K562 (cell line): ENCODE results near the gene PPM1G. TPM values are rescaled to one million over a fixed set of nuclear protein-coding genes. Genes with fewer than 3 reads are reported as not detected.
A peak's percentile ranks its signal among the peaks of the same experiment; 100 is the strongest.

ENCODE experiments used
- ATAC-seq: fragments of 200-7000 bp; cut with Tn5 transposase; 3 replicates; pipeline ENCODE4 v1.9.1; 2020; ENCODE audit warnings: moderate library complexity
- BruUV-seq: library from RNA; stranded (reverse); fragments of 400-500 nt; replicated peaks from 2 replicates; lab custom pipeline; 2021; lab: Mats Ljungman, UMichigan
- CTCF ChIA-PET: fragments of 300-600 bp; formaldehyde crosslinking; extraction: SDS; loops from one replicate; lab custom pipeline; 2021; ENCODE audit warnings: low intra/inter-chr PET ratio; lab: Yijun Ruan, JAX
- POLR2A ChIA-PET: fragments of 300-600, 350-650 bp; sonication (Branson Sonifier 250); formaldehyde crosslinking; extraction: SDS; loops from one replicate; lab custom pipeline; 2021; ENCODE audit warnings: antibody characterized with exemption, inconsistent platforms; lab: Yijun Ruan, JAX
- DNase-seq, 4 experiments: peaks; one replicate each; pipeline versions ENCODE4 v3.0.0 to v3.0.0-alpha.2; 2011 to 2018; ENCODE audit warnings: low spot score in 3 of 4, mixed read lengths in 3 of 4; ENCODE audit errors: extremely low read depth in 1 of 4
- FAIRE-seq: peaks from 2 replicates; lab custom pipeline; 2011; peaks lifted over from hg19 to GRCh38; lab: Jason Lieb, UNC
- H2AFZ ChIP-seq: 2 replicates; pipeline ENCODE4 v1.6.0; 2011; ENCODE audit warnings: low read depth, low read length, control low read depth, inconsistent platforms
- H3K27ac ChIP-seq: fragments of 200-600 bp; 3 replicates; pipeline ENCODE4 v1.8.0; 2011; ENCODE audit warnings: low read depth, mild to moderate bottlenecking, control low read depth, inconsistent platforms, low read length, moderate library complexity, mixed read lengths; ENCODE audit errors: extremely low read depth
- H3K27me3 ChIP-seq, 2 experiments: fragments of 300-600 bp in 1 of 2; 2 replicates in 1 of 2; 3 replicates in 1 of 2; pipeline versions ENCODE4 v1.6.0 to v1.8.0; 2011; ENCODE audit warnings: inconsistent platforms in 2 of 2, low read length in 2 of 2, mild to moderate bottlenecking in 1 of 2, mixed read lengths in 1 of 2, moderate library complexity in 1 of 2; ENCODE audit not compliant: control insufficient read depth in 2 of 2, insufficient read depth in 2 of 2
- H3K36me3 ChIP-seq: fragments of 300-600 bp; 3 replicates; pipeline ENCODE4 v1.8.0; 2011; ENCODE audit warnings: mild to moderate bottlenecking, low read length, inconsistent platforms; ENCODE audit not compliant: control insufficient read depth, insufficient read depth
- H3K4me1 ChIP-seq, 2 experiments: fragments of 200-600 bp in 1 of 2; replicated peaks in 1 of 2; 2 replicates in 1 of 2; 3 replicates in 1 of 2; pipeline versions ENCODE4 v1.5.1 to v1.8.0; 2011; ENCODE audit warnings: inconsistent platforms in 2 of 2, low read length in 2 of 2, mild to moderate bottlenecking in 1 of 2, mixed read lengths in 1 of 2, moderate library complexity in 1 of 2; ENCODE audit not compliant: control insufficient read depth in 2 of 2, insufficient read depth in 2 of 2
- H3K4me2 ChIP-seq: 2 replicates; pipeline ENCODE4 v1.6.1; 2011; ENCODE audit warnings: low read length, control low read depth, inconsistent platforms, mixed read lengths; ENCODE audit not compliant: insufficient read depth
- H3K4me3 ChIP-seq: fragments of 200-600 bp; sonication (generic), shearing (Covaris generic); 2 replicates; pipeline ENCODE4 v1.5.1; 2016; ENCODE audit warnings: control low read depth, inconsistent platforms
- H3K79me2 ChIP-seq: fragments of 200-600 bp; 3 replicates; pipeline ENCODE4 v1.8.0; 2011; ENCODE audit warnings: low read length, inconsistent platforms; ENCODE audit not compliant: control insufficient read depth, insufficient read depth
- H3K9ac ChIP-seq, 2 experiments: 2 replicates each; pipeline versions ENCODE4 v1.6.0 to v1.6.1; 2011; ENCODE audit warnings: low read depth in 2 of 2, low read length in 2 of 2, control low read depth in 1 of 2, inconsistent platforms in 1 of 2, mild to moderate bottlenecking in 1 of 2, mixed read lengths in 1 of 2; ENCODE audit not compliant: insufficient read depth in 1 of 2
- H3K9me1 ChIP-seq: one replicate; pipeline ENCODE4 v1.6.0; 2011; ENCODE audit warnings: inconsistent platforms, mild to moderate bottlenecking, low read length, moderate library complexity; ENCODE audit not compliant: control insufficient read depth, insufficient read depth
- H3K9me3 ChIP-seq: replicated peaks from 2 replicates; pipeline ENCODE4 v1.5.1; 2011; ENCODE audit warnings: low read depth, low read length, inconsistent platforms; ENCODE audit not compliant: control insufficient read depth, insufficient read depth
- H4K20me1 ChIP-seq: replicated peaks from 2 replicates; pipeline ENCODE4 v1.6.1; 2011; ENCODE audit warnings: low read length, inconsistent platforms, mixed read lengths; ENCODE audit not compliant: control insufficient read depth, insufficient read depth
- HMGN3 ChIP-seq: IDR thresholded peaks from 2 replicates; pipeline ENCODE4 v1.6.1; 2011; ENCODE audit warnings: borderline replicate concordance, low read depth, mild to moderate bottlenecking, mixed read lengths, low read length; ENCODE audit not compliant: insufficient read length; ENCODE audit errors: extremely low read depth
- HNRNPL ChIP-seq: fragments of 200-400 bp; formaldehyde crosslinking; IDR thresholded peaks from 2 replicates; pipeline ENCODE4 v1.6.1; 2017; ENCODE audit warnings: low read depth, mild to moderate bottlenecking, low read length
- POLR2A ChIP-seq: fragments of 450-650 bp; conservative IDR thresholded peaks from 2 replicates; pipeline ENCODE4 v1.6.1; 2016
- POLR2AphosphoS2 ChIP-seq: IDR thresholded peaks from 2 replicates; pipeline ENCODE4 v1.6.1; 2012; ENCODE audit warnings: low read length, improper control_type of control experiment
- POLR2G ChIP-seq: fragments of 200-400 bp; formaldehyde crosslinking; IDR thresholded peaks from 2 replicates; pipeline ENCODE4 v1.6.1; 2017; ENCODE audit warnings: low read depth, mild to moderate bottlenecking, antibody characterized with exemption, low read length, moderate library complexity
- REST ChIP-seq, 2 experiments: fragments of 450-650 bp; formaldehyde crosslinking in 1 of 2; IDR thresholded peaks; 2 replicates each; pipeline versions ENCODE4 v1.4.0 to v1.6.1; 2014 to 2020; ENCODE audit warnings: mild to moderate bottlenecking in 2 of 2, borderline replicate concordance in 1 of 2, low read depth in 1 of 2
- SIRT6 ChIP-seq: IDR thresholded peaks from one replicate; pipeline ENCODE4 v1.6.1; 2012; ENCODE audit warnings: low read depth, mild to moderate bottlenecking, control low read depth, inconsistent platforms, low read length, moderate library complexity
- THAP12 ChIP-seq: fragments of 250-450 bp; sonication (Bioruptor Pico); IDR thresholded peaks from 2 replicates; pipeline ENCODE4 v1.9.0; 2021; ENCODE audit warnings: mild to moderate bottlenecking, inconsistent platforms
- WGBS: fragments of 100-300 bp; shearing (Covaris generic); methylation state at CpG from one replicate; pipeline ENCODE4 v1.1.6; 2016; ENCODE audit warnings: low coverage, mixed read lengths; ENCODE audit not compliant: insufficient coverage; ENCODE audit errors: missing lambda C conversion rate; 5-methylcytosine and 5-hydroxymethylcytosine counted together
- in situ Hi-C: fragments of 300-500 bp; cut with MboI; formaldehyde crosslinking; loops from 4 replicates; pipeline ENCODE4 v1.15.0; 2018; ENCODE audit warnings: inconsistent platforms, mixed read lengths
- intact Hi-C: fragments of 100-400 bp; cut with micrococcal nuclease; formaldehyde crosslinking; loops from 2 replicates; pipeline ENCODE4 v1.14.2; 2022
- polyA plus RNA-seq, 8 experiments: library from polyadenylated mRNA; depleted of rRNA in 4 of 8; stranded (reverse) in 5 of 8; unstranded in 3 of 8; fragments of >200 nt; fragmentation: Nextera tagmentation in 2 of 8; fragmentation: Illumina TruSeq in 1 of 8; extraction: Ambion mirVana in 2 of 8; extraction: Trizol in 1 of 8; gene quantifications; 2 replicates each; pipeline versions ENCODE4 v1.2.1 to v1.2.3, GENCODE V29; 2011 to 2014; ENCODE audit warnings: inconsistent platforms in 1 of 8, missing spikeins in 1 of 8
- total RNA-seq, 7 experiments: library from RNA; depleted of rRNA in 6 of 7; stranded (reverse); fragments of >200 nt in 6 of 7; fragmentation: Illumina TruSeq in 2 of 7; extraction: Trizol in 2 of 7; gene quantifications; 2 replicates each; pipeline versions ENCODE4 v1.2.1 to v1.2.3, GENCODE V29; 2011 to 2021; ENCODE audit warnings: low replicate concordance in 1 of 7

The PPM1G gene
- total and polyA plus RNA-seq, 9 of the 15 experiments (the other 6 are each of a cell fraction or from before 2014, with no cell fraction given) = 61.7 to 230 (median 153) TPM

GRCh38 chr2:27378096-27378808 is 31.1 kb downstream of the PPM1G start (continued):
- TF ChIP-seq SIRT6 = no peak
- TF ChIP-seq HNRNPL = peak; percentile 55; the same call in 1 of the 2 replicates
- peak; percentile 82 for TF ChIP-seq POLR2G
- TF ChIP-seq THAP12 (CRISPR knock-in tag) = 0 out of 2 replicates have a peak, but pooled peaks have one; percentile 17

DNA sequence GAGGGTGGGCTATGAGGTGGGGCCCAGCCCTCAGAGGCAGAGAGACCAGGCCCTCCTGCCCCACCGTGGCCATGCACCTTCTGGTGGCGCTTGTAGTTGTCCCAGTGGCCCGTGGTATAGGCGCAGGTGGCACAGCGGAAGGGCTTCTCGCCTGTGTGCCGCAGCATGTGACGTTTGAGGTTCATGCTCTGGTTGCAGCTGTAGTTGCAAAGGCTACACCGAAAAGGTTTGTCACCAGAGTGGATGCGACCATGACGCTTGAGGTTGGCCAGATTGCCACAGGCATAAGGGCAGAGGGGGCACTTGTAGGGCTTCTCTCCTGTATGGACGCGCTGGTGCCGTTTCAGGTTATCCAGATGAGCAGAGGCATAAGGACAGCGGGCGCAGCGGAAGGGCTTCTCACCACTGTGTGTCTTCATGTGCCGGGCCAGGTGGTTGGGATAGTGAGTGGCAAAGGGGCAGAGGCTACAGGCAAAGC is 31.7 kb downstream of the PPM1G start:
- Histone ChIP-seq H3K27me3 (no peaks in the 10 kb centered on the region), H3K27ac (no peak overlapping the region), H3K9ac (0 out of 4 replicates have a peak overlapping the region, but pooled peaks of 1 of the 2 experiments have one; percentile 48), H3K9me3 (no peaks in the 10 kb centered on the region), H3K4me3 (no peak overlapping the region), H3K4me2 (no peak overlapping the region), H3K79me2 (peaks cover 25% of the 10 kb centered on the region), H3K9me1 (no peaks in the 10 kb centered on the region), H3K36me3 (peaks cover 83% of the 10 kb centered on the region), H4K20me1 (no peaks in the 10 kb centered on the region), H2AFZ (no peak overlapping the region), H3K4me1 (peaks cover 7 to 42% of the 10 kb centered on the region in 2 experiments)
- in situ Hi-C loops (no loop called here), intact Hi-C loops (no loop called here)
- ChIA-PET POLR2A (interaction anchor here (0.6 to 0.8 kb wide), 2 partner anchors 8 to 21 kb away, joined by 3 read pairs; partner anchors contain the start of gene GTF3C2), CTCF (no interaction called here)
- no peak for DNase-seq
- FAIRE-seq = no peak
- WGBS = 95% methylated on average over 14 of the region's 18 CpGs
- ATAC-seq = no peak
- no TSS peak for BruUV-seq
- TF ChIP-seq POLR2AphosphoS2 (0 out of 2 replicates have a peak, but pooled peaks have one; percentile 18), HMGN3 (peak; percentile 49), REST (IDR thresholded peaks at IDR 0.05; ENCODE audit: borderline replicate concordance) (no peak), REST (CRISPR knock-in tag; IDR thresholded peaks at IDR 0.05; ENCODE audit: low read depth) (no peak), POLR2G (peak; percentile 71), POLR2A (peak; percentile 34; the same call in 1 of the 2 replicates)
